CD4-positive, alpha-beta memory T cell (primary cell): ENCODE results near the gene MFAP4. TPM values are rescaled to one million over a fixed set of nuclear protein-coding genes. Genes with fewer than 3 reads are reported as not detected.
A peak's percentile ranks its signal among the peaks of the same experiment; 100 is the strongest.

Source experiments
- CTCF ChIA-PET: fragments of 350-600 bp; sonication (Branson Sonifier 250); formaldehyde crosslinking; loops from one replicate; lab custom pipeline; 2021; ENCODE audit warnings: inconsistent platforms; ENCODE audit not compliant: partially characterized antibody; lab: Charles Lee
- POLR2A ChIA-PET: fragments of 350-600 bp; sonication (Branson Sonifier 250); formaldehyde crosslinking; loops from one replicate; lab custom pipeline; 2021; ENCODE audit not compliant: partially characterized antibody; lab: Charles Lee
- DNase-seq, 5 donors: peaks; one replicate each; pipeline versions ENCODE4 v3.0.0 to v3.0.0-alpha.2; 2020 to 2022; ENCODE audit warnings: mixed read lengths in 1 of 5
- H3K27ac ChIP-seq: one replicate; pipeline ENCODE4 v1.7.0; 2013; ENCODE audit warnings: low read depth, low read length
- H3K27me3 ChIP-seq: 2 replicates; pipeline ENCODE4 v1.7.0; 2013; ENCODE audit warnings: mild to moderate bottlenecking, low read length, moderate library complexity; ENCODE audit not compliant: insufficient read depth
- H3K36me3 ChIP-seq: 2 replicates; pipeline ENCODE4 v1.7.0; 2013; ENCODE audit warnings: mild to moderate bottlenecking, low read length, moderate library complexity; ENCODE audit not compliant: insufficient read depth
- H3K4me1 ChIP-seq: 2 replicates; pipeline ENCODE4 v1.7.0; 2013; ENCODE audit warnings: mild to moderate bottlenecking, low read length, moderate library complexity; ENCODE audit not compliant: insufficient read depth
- H3K4me3 ChIP-seq, 2 donors: one replicate each; pipeline ENCODE4 v1.7.0; 2013; ENCODE audit warnings: low read length in 2 of 2, mild to moderate bottlenecking in 1 of 2
- H3K9me3 ChIP-seq, 2 donors: one replicate each; pipeline ENCODE4 v1.7.0; 2013; ENCODE audit warnings: low read length in 2 of 2, control low read depth in 1 of 2; ENCODE audit not compliant: control insufficient read depth in 1 of 2
- H3K27ac Mint-ChIP-seq, 7 donors: one replicate each; pipeline ENCODE4 v1.8.0; 2020 to 2021; ENCODE audit warnings: mixed read lengths in 7 of 7, mild to moderate bottlenecking in 6 of 7, inconsistent platforms in 3 of 7, moderate library complexity in 3 of 7
- H3K27me3 Mint-ChIP-seq, 2 donors: one replicate each; pipeline ENCODE4 v1.8.0; 2020 to 2021; ENCODE audit warnings: mixed read lengths in 2 of 2
- H3K36me3 Mint-ChIP-seq, 2 donors: one replicate each; pipeline ENCODE4 v1.8.0; 2020 to 2021; ENCODE audit warnings: mixed read lengths in 2 of 2, inconsistent platforms in 1 of 2, mild to moderate bottlenecking in 1 of 2
- H3K4me1 Mint-ChIP-seq, 4 donors: one replicate each; pipeline ENCODE4 v1.8.0; 2020 to 2021; ENCODE audit warnings: mixed read lengths in 4 of 4, mild to moderate bottlenecking in 1 of 4
- H3K4me3 Mint-ChIP-seq, 8 donors: one replicate each; pipeline ENCODE4 v1.8.0; 2020 to 2021; ENCODE audit warnings: mixed read lengths in 8 of 8, mild to moderate bottlenecking in 7 of 8, moderate library complexity in 6 of 8, inconsistent platforms in 3 of 8
- H3K9me3 Mint-ChIP-seq, 8 donors: one replicate each; pipeline ENCODE4 v1.8.0; 2020 to 2021; ENCODE audit warnings: mixed read lengths in 8 of 8, mild to moderate bottlenecking in 5 of 8, inconsistent platforms in 3 of 8, moderate library complexity in 1 of 8
- intact Hi-C: fragments of 100-400 bp; cut with micrococcal nuclease; formaldehyde crosslinking; loops from one replicate; pipeline ENCODE4 v1.15.1; 2023
- polyA plus RNA-seq, 2 donors: library from polyadenylated mRNA; unstranded; fragments of 300-500 nt; fragmentation: Illumina TruSeq; gene quantifications; one replicate each; pipeline ENCODE4 v1.2.3, GENCODE V29; 2021
- total RNA-seq, 2 experiments: library from RNA; stranded (reverse); gene quantifications; one replicate each; pipeline ENCODE4 v1.2.3, GENCODE V29; 2021

MFAP4 gene
- total RNA-seq (not detected), polyA plus RNA-seq (not detected)

- H3K4me3 Mint-ChIP-seq = no peak within 1 kb of the TSS
- ChIA-PET POLR2A (interaction anchor here (1.1 to 1.5 kb wide), 2 partner anchors 10 to 17 kb away, joined by 3 to 5 read pairs; partner anchors contain the start of gene MAPK7), CTCF (interaction anchor here (1.1 to 3.8 kb wide), 2 partner anchors 25 to 60 kb away, joined by 4 to 15 read pairs; partner anchors contain the start of gene B9D1)
- Histone ChIP-seq H3K4me3 (no peak within 1 kb of the TSS), H3K27ac (no peak within 1 kb of the TSS), H3K9me3 (no peaks in the 10 kb centered on the region), H3K27me3 (no peaks in the 10 kb centered on the region), H3K36me3 (no peaks in the 10 kb centered on the region), H3K4me1 (no peaks in the 10 kb centered on the region)
- no peaks in the 10 kb centered on the region for H3K9me3 Mint-ChIP-seq
- peaks cover 0 to 4% (median 2%) of the 10 kb centered on the region in 4 donors for H3K4me1 Mint-ChIP-seq
- peak within 1 kb of the TSS in 2 of 7 donors; percentile 44 to 60 for H3K27ac Mint-ChIP-seq
- peaks cover 6 to 20% of the 10 kb centered on the region in 2 donors for H3K36me3 Mint-ChIP-seq
- no peaks in the 10 kb centered on the region for H3K27me3 Mint-ChIP-seq
- DNase-seq = no peak
- intact Hi-C loops = no loop called here
These were observed at the start of gene MFAP4 for GRCh38 chr17:19386974-19387920. TSS of gene MFAP4 (minus strand) at chr17:19387190. CDS start at chr17:19387155, 35 bp downstream.

GRCh38 chr17:19433727-19434340 is 46.8 kb upstream of the MFAP4 start:
- Mint-ChIP-seq H3K27me3 (no peaks in the 10 kb centered on the region), H3K4me3 (no peak overlapping the region), H3K36me3 (no peaks in the 10 kb centered on the region), H3K4me1 (no peaks in the 10 kb centered on the region), H3K9me3 (no peaks in the 10 kb centered on the region), H3K27ac (no peak overlapping the region)
- POLR2A ChIA-PET = no interaction called here
- Histone ChIP-seq H3K9me3 (no peaks in the 10 kb centered on the region), H3K27me3 (no peaks in the 10 kb centered on the region), H3K4me1 (no peaks in the 10 kb centered on the region), H3K4me3 (no peak overlapping the region), H3K36me3 (no peaks in the 10 kb centered on the region), H3K27ac (no peak overlapping the region)
- intact Hi-C loops = no loop called here
- CTCF ChIA-PET = interaction anchor here (1.4 to 3.4 kb wide), 2 partner anchors 14 to 71 kb away, joined by 8 to 13 read pairs; partner anchors contain the start of gene B9D1
- DNase-seq = no peak

GRCh38 chr17:19433255-19433654 is 46.3 kb upstream of the MFAP4 start:
- Histone ChIP-seq H3K4me1 (no peaks in the 10 kb centered on the region), H3K4me3 (no peak overlapping the region), H3K27me3 (no peaks in the 10 kb centered on the region), H3K36me3 (no peaks in the 10 kb centered on the region), H3K9me3 (no peaks in the 10 kb centered on the region), H3K27ac (no peak overlapping the region)
- no peak for DNase-seq
- Mint-ChIP-seq H3K27me3 (no peaks in the 10 kb centered on the region), H3K9me3 (no peaks in the 10 kb centered on the region), H3K4me1 (no peaks in the 10 kb centered on the region), H3K36me3 (no peaks in the 10 kb centered on the region), H3K27ac (no peak overlapping the region), H3K4me3 (no peak overlapping the region)
- intact Hi-C loops = no loop called here
- ChIA-PET CTCF (interaction anchor here (1.4 to 3.4 kb wide), 2 partner anchors 14 to 70 kb away, joined by 8 to 13 read pairs; partner anchors contain the start of gene B9D1), POLR2A (no interaction called here)

- no peak overlapping the region for H3K27ac ChIP-seq
- no peaks in the 10 kb centered on the region for H3K4me1 Mint-ChIP-seq
- no peaks in the 10 kb centered on the region for H3K27me3 ChIP-seq
- H3K27ac Mint-ChIP-seq = no peak overlapping the region
- no peaks in the 10 kb centered on the region for H3K4me1 ChIP-seq
- H3K4me3 Mint-ChIP-seq = no peak overlapping the region
- H3K36me3 ChIP-seq = no peaks in the 10 kb centered on the region
- DNase-seq = no peak
- H3K4me3 ChIP-seq = no peak overlapping the region
- intact Hi-C loops = no loop called here
- no peaks in the 10 kb centered on the region for H3K36me3 Mint-ChIP-seq
- ChIA-PET CTCF (no interaction called here), POLR2A (no interaction called here)
- H3K27me3 Mint-ChIP-seq = no peaks in the 10 kb centered on the region
- H3K9me3 ChIP-seq = no peaks in the 10 kb centered on the region
- H3K9me3 Mint-ChIP-seq = no peaks in the 10 kb centered on the region
These were observed 44.7 kb upstream of the MFAP4 start for GRCh38 chr17:19431691-19432090.

GRCh38 chr17:19426631-19427030 is 39.6 kb upstream of the MFAP4 start:
- H3K4me1 ChIP-seq = no peaks in the 10 kb centered on the region
- H3K27ac Mint-ChIP-seq = no peak overlapping the region
- H3K4me3 Mint-ChIP-seq = no peak overlapping the region
- no peaks in the 10 kb centered on the region for H3K4me1 Mint-ChIP-seq
- DNase-seq = no peak
- ChIA-PET CTCF (no interaction called here), POLR2A (no interaction called here)
- H3K4me3 ChIP-seq = no peak overlapping the region
- no peaks in the 10 kb centered on the region for H3K9me3 Mint-ChIP-seq
- no peaks in the 10 kb centered on the region for H3K36me3 ChIP-seq
- H3K27ac ChIP-seq = no peak overlapping the region
- intact Hi-C loops = no loop called here
- H3K27me3 Mint-ChIP-seq = peaks cover 0 to 5% of the 10 kb centered on the region in 2 donors
- no peaks in the 10 kb centered on the region for H3K9me3 ChIP-seq
- H3K36me3 Mint-ChIP-seq = no peaks in the 10 kb centered on the region
- no peaks in the 10 kb centered on the region for H3K27me3 ChIP-seq

GRCh38 chr17:19424934-19425868 is 38.2 kb upstream of the MFAP4 start:
- Mint-ChIP-seq H3K4me1 (no peaks in the 10 kb centered on the region), H3K4me3 (no peak overlapping the region), H3K9me3 (no peaks in the 10 kb centered on the region), H3K27me3 (peaks cover 0 to 5% of the 10 kb centered on the region in 2 donors), H3K36me3 (no peaks in the 10 kb centered on the region), H3K27ac (no peak overlapping the region)
- ChIA-PET POLR2A (no interaction called here), CTCF (no interaction called here)
- Histone ChIP-seq H3K27ac (no peak overlapping the region), H3K27me3 (no peaks in the 10 kb centered on the region), H3K9me3 (no peaks in the 10 kb centered on the region), H3K36me3 (no peaks in the 10 kb centered on the region), H3K4me3 (no peak overlapping the region), H3K4me1 (no peaks in the 10 kb centered on the region)
- no peak for DNase-seq
- intact Hi-C loops = no loop called here
